ENCODE data around the gene HOXB4.

HOXB4 gene

GRCh38 chr17:48601539-48602425 lies 23.6 kb upstream of the HOXB4 start:
- DNase-seq (ENCODE audit: low read depth), result no peak

GRCh38 chr17:48601207-48601538 lies 23.0 kb upstream of the HOXB4 start:
- DNase-seq (ENCODE audit: low read depth), result no peak

GRCh38 chr17:48600244-48601098 lies 22.3 kb upstream of the HOXB4 start:
- DNase-seq (ENCODE audit: low read depth), result no peak

- DNase-seq (ENCODE audit: low read depth), result no peak
Observed at GRCh38 chr17:48599354-48599753, 21.2 kb upstream of the HOXB4 start.

GRCh38 chr17:48598736-48599135 lies 20.6 kb upstream of the HOXB4 start:
- no peak for DNase-seq (ENCODE audit: low read depth)

GRCh38 chr17:48597778-48598631 lies 19.9 kb upstream of the HOXB4 start:
- DNase-seq (ENCODE audit: low read depth), result no peak

GRCh38 chr17:48597528-48597777 lies 19.3 kb upstream of the HOXB4 start:
- no peak for DNase-seq (ENCODE audit: low read depth)

- DNase-seq (ENCODE audit: low read depth), result no peak
Observed at GRCh38 chr17:48596735-48597527, 18.8 kb upstream of the HOXB4 start.

- DNase-seq (ENCODE audit: low read depth), result no peak
Observed at GRCh38 chr17:48596000-48596734, 18.0 kb upstream of the HOXB4 start.

GRCh38 chr17:48595278-48595999 lies 17.3 kb upstream of the HOXB4 start:
- no peak for DNase-seq (ENCODE audit: low read depth)

- no peak for DNase-seq (ENCODE audit: low read depth)
Observed at GRCh38 chr17:48594538-48595277, 16.6 kb upstream of the HOXB4 start.

- peak; percentile 84 for DNase-seq (ENCODE audit: low read depth)
Observed at GRCh38 chr17:48593840-48594537, 15.8 kb upstream of the HOXB4 start.

GRCh38 chr17:48593126-48593829 lies 15.1 kb upstream of the HOXB4 start, which contains the start of gene HOXB5:
Gene HOXB5, minus strand, starts transcription at chr17:48593779. Its CDS starts 97 bp downstream, at chr17:48593682.
- no peak for DNase-seq (ENCODE audit: low read depth)

GRCh38 chr17:48592577-48592976 lies 14.4 kb upstream of the HOXB4 start:
- no peak for DNase-seq (ENCODE audit: low read depth)

GRCh38 chr17:48592057-48592514 lies 13.9 kb upstream of the HOXB4 start:
- no peak for DNase-seq (ENCODE audit: low read depth)

- DNase-seq (ENCODE audit: low read depth), result no peak
Observed at GRCh38 chr17:48591255-48592056, 13.3 kb upstream of the HOXB4 start.

- DNase-seq (ENCODE audit: low read depth), result no peak
Observed at GRCh38 chr17:48590607-48591161, 12.5 kb upstream of the HOXB4 start.

Data from activated T-cell treated with anti-CD3 and anti-CD28 coated beads for 48 hours (primary cell).